HG03196 (cell line): ENCODE data around the gene GCK.

ENCODE experiments used
- ATAC-seq: cut with Tn5 transposase; IDR thresholded peaks from one replicate; pipeline ENCODE4 v1.9.1; 2021; ENCODE audit not compliant: unreplicated experiment

GCK gene

DNA sequence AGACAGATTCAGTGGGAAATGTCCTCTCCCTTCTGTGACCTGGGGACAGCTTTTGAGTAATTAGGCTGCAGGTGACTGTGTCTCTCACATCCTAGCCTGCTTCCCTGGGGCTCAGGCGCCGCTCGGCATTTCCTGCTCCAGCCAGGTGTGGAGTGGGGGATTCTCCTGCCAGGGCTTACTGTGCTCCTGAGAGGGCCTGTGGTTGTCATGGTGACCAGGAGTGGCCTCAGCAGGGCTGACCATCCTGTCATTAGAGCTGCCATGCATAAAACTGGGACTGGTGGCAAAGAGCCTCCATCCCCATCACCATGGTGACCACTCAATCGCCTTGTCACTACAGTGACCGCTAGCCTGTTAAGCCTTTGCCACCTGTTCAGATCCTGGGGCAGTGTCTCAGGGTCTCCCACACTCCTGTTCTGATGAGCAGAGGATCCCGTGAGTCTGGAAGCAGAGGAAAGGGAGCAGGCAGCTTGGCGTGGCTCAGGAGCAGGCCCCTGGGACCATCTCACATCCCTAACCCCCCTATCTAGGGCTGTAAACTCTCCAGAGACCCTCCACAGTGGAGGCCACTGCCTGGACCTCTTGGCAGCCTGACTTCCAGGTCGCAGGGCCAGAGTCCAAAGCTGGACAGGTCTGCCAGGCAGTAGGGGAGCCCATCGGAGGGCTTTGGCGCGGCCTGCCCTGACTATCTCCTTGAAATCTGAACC lies at the start of gene GCK:
GCK (minus strand) TSS at position 154 of the 707 bp plus-strand sequence. CDS start 486 bp downstream, outside the sequence.
- ATAC-seq, result no peak

DNA sequence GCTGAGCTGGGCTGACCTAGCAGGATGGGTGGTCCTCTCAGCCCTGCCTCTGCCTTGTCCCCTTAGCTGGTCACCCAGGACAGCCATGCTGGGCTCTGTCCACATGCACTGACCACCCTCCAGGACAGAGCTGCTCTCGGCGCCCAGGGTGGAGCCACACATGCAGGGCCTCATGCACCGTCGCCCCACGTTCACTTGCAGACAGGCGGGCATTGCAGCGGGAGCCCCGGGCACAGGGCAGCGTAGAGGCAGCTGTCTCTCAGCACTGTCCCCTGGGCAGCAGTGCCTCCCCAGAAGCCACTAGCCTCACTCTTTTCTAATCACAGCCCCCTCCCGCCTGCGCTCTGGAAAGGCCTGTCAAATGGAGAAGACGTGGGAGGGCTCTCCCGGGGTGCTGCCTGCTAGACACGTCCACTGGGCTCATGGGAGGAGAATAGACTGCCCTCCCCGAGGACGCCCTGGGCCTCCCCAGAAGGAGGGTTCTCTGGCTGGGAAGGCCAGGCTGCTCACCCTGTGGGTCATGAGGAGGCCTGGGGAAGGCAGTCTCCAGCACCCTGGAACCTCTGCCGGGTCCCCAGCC lies 49.0 kb upstream of the GCK start:
- no peak for ATAC-seq

DNA sequence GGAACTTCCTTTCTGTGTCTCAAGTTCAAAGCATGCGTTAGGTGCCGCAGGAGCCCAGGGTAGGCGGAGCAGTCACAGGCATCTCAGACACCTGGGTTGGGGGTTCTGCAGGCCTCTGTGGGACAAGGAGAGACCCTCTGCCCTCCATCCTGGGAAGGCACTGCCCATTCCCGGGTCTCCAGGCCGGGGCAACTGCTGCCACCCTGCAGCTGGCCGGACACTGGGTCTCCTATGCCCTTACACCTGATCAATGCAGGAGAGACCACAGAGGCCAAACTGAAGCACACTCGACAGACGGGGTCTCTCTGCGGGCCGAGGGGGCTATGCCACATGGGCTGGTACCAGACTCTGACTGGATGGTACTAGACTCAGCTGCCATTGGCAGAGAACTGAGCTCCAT lies 48.5 kb upstream of the GCK start:
- ATAC-seq, result no peak

GRCh38 chr7:44236333-44236728 lies 47.1 kb upstream of the GCK start:
- ATAC-seq, result no peak

DNA sequence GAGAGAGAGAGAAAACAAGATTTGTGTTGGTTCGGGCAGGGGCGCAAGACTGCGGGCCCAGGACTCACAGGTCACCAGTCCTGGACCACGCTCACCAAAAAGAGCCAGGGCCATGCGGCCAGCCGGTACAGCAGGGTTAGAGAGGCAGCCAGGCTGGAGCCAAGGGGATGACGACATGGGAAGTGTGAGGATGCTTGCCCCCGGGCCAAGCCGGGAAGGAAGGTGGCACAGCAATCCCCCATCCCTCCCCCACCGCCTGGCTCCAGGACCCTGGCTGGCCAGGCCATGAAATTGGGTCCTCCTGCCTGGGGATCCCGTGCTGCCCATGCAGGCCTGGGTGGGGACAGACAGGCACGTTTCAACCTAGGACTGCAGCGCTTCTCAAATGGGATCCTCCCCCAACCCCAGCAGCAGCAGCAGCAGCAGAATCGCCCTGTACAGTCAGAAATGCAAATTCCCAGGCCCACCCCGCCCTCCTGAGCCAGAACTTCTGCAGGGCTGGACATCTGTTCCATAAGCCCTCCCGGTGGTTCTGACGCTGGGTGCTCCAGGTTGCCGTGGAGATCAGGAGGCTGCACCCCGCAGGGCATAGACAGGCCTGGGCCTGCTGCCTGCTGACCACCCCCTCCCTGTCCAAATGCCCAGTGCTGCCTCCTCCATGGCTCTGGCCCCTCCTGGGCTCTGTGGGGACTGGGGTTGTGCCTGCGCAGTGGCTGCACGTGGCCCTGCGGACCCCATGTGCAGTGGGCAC lies 46.5 kb upstream of the GCK start:
- no peak for ATAC-seq

DNA sequence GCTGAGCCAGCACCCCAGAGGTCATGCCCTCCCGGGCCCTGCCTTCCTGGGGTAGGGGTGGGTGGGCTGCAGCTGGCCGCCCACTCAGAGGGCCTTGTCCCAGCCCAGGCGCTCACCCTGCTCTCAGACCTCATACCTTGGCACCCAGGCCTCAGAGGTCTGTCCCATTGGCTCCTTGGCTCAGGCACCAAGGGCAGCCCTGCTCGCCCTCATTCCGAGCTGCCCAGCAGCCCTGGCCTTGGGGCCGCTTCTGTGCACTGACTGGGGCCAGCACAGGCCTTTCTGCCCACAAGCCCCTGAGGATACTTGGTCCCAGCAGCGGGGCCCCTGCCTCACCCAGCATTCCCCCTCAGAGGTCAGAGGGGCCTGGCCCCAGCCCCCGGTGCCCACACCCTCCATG lies 45.8 kb upstream of the GCK start:
- no peak for ATAC-seq

DNA sequence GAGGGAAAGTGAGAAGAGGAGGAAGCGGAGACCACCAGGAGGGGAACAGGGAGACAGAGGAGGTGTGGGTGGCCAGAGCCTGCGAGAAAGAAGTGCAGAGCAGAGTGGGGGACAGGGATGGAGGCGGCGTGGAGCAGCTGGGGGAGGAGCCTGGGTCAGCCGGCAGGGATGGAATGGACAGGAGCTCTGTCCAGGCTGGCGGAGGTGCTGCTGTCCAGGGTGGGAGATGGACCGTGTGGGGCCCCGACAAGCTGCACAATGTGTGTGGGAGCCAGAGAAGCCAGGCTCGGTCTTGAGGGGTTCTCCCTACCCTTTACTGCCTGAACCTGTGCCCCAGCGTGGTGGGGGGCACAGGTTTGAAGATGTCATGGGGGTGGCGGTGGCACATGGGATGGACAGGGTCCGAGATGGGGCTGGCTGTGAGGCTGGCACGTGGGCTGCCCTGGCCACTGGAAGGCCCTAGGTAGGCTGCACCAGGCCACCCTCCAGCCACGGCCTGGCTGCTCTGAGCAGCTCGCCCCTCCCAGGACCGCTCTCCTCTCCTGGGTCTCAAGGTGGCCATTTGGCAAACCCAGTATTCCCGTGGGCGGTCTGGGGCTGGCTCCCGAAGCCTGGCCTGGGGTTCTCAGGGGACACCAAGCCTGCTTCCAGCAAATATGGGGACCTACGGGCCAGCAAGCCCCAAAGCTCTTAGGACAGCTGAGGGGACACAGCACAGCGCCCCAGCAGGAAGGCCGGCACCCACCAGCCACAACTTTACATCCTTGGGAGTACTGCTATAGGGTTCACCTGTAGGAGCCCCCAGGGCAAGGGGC lies 43.9 kb upstream of the GCK start:
- no peak for ATAC-seq

- ATAC-seq, result no peak
Observed at GRCh38 chr7:44232396-44232795, 43.2 kb upstream of the GCK start.

DNA sequence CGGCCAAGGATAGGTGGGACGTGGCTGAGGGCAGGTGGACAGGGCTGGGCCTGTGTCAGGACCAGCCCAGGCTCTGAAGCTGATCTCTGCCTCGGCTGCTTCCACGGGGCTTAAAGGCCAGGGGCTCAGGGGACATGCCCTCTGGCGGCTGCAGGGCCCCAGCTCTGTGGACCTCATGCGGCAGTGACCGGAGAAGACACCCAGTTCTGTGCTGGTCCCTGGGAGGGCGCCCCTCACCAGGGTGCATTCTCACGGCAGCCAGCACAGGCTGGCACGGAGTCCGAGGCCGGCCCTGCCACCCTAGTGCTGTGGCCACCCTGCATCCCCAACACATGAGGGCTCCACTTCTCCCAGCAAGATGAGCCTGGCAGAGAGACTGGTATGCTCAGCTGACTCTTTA lies 41.8 kb upstream of the GCK start:
- no peak for ATAC-seq

DNA sequence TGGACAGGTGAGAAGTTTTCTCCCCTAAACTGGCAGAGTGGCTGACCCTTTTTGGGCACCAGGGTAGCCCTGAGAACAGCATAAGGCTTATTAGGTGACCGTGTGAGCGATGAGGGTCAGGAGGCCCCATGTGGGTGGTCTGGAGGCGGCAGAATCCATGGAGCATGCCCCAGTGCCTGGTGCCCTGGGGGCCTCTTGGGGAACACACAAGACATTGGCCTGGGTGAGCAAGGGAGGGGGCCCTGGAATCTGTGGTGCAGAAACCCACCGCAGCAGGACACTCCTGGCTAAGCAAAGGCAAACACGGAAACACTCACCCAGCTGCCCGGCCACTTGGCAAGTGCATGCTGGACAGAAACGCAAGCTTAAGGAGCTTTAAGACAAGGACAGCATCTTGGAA lies 41.0 kb upstream of the GCK start:
- no peak for ATAC-seq

DNA sequence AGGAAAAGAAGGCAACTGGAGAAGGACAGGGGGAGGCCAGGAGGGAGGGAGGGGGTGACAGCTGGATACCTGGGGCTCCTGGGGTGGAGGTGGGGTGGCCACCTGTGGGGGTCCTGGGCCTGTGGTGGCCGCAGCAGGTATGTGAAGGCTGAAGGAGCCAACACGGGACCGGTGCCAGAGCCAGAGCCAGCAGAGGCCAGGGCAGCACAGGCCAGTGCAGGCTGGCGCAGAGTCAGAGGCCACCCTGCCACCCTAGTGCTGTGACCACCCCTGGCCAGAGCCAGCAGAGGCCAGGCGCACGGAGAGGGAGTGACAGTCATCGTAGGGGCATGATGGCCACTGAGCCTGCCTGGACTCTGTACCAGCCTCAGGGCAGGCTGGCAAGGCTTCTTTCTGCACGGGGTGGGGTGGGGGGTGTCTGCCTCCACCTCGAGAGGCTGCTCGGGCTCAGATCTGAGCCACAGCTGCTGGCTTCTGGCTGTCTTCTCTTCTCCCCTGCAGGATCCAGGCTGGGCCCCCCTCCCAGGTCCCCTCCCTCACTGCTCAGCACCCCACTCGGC lies 40.4 kb upstream of the GCK start:
- ATAC-seq, result no peak

DNA sequence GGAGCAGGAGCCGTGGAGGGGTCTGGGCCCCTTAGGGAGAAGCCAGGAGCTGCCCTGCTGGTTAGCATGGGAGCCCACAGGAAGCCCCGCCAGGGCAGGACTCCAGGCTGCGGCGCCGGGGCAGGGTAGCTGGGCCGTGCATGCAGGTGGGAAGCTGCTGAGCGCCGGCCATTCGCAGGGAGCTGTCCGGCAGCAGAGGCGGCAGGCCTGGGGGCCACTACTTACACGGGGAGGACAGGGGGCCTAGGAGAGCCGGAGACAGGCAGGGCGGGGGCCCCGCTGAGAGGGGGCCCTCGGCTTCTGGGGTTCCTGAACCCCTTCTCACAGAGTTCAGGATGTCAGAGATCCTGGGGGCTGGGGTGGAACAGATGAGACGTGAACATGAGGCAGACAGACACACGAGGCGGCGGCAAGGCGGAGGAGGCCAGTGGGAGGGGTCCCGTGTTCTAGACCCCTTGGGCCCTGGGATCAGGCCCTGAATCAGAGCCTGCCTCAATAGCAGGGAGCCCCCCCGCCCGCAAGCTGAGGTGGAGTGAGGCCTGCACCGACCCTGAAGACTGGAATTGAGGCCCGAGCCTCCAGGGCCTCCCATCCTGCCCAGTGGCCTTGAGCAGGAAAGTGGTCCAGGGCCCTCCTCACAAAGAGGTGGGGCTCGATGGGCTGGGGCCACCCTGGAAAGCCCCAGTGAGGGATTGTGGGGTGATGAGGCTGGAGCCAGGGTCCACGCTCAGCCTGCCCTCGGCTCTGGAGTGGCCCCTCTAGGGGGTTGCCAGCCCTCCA lies 39.5 kb upstream of the GCK start:
- no peak for ATAC-seq

DNA sequence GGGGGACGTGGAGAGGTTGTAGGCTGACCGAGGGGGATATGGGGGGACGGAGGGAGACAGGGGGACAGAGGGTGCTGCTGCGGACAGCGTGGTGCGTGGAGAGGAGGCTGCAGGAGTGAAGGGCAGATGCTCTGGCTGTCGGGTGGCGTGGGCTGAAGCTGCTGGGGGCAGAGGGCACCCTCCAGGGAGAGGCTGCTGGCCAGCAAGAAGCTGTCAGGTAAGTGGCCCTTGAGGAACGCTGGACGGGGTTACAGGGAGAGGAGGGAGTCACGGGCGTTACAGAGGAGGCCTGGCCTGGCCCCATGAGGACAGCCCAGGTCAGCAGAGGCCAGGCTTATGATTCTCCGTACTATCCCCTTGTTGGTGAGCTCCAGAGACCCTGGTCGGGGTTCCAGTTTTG lies 38.7 kb upstream of the GCK start:
- no peak for ATAC-seq

GRCh38 chr7:44226396-44226753 lies 37.1 kb upstream of the GCK start:
- no peak for ATAC-seq

DNA sequence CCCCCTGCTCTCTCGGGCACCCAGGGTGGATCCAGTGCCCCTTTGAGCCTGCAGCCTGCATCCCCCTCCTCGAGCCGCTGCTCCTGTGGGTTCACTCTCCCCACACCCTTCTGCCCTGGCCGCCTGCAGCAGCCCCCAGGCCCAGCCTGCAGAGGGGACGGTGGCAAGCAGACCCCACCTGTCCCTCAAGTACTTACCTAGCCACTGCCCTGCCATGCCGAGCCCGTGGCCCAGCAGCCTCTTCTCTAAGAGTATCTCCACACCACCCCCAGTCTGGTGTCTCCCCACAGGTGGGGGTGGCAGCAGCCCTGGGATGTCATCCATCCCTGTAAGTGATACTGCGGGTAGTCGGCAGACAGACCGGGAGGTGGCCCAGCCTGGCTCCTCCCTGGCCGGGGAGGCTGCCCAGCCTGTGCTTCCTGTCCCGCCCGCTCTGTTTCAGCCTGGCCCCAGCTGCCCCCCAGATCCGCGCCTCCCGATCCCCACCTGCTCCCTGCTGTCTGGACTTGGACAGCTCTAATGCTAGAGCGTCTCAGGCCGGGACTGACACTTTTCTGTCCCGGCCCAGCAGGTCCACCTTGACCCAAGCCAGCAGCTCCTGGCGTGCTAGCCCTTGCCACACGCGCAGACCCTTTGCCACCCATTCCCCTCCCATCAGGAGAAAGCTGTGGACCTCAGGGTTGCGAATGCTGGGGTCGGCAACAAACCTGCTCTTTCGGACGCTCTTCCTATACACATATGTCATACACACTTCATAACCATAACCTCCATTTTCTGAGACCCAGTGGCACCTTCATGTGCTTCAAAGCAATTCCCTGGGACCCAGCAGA lies 36.5 kb upstream of the GCK start:
- ATAC-seq, result no peak

GRCh38 chr7:44224974-44225565 lies 35.8 kb upstream of the GCK start:
- no peak for ATAC-seq

DNA sequence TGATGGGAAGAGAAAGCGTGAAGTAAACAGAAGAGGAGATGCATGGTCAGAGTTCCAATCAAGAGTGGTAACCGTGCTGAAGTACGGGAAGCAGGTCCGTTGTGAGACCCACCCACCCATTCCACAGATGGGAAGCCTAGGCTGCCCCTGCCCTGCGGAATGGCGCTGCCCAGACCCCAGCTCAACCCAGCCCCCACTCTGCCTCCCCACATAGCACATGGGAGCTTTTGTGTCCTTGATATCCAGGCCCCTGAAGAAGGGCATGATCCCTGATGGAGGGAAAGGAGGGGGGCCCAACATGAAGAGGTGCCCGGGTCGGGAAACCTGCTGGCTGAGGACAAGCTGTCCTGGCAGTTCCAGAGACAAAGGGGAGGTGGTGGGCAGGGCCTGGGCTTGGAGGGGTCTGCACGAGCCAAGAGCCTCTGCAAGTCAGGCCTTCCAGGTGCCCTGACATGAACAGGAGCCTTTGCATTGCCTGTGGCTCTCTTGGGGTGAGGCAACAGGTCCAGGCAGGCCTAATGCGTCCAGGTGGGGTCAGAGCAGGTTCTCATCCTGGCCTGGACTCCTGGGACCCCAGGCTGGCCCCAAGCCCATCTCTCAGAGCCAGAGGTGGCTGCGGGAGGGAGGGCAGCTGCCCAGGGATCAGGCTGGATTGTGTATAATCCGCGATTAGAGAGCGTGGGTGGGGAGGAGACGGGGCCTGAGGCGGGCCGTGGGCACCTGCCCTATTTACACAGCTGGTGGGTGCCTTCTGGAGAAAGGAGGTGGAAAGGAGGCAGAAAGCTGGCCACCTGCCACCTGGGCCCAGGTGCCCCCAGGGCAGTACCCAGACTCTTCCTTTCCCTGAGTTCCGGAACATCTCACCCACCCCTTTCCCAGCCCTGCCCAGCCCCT lies 35.1 kb upstream of the GCK start:
- ATAC-seq, result no peak

- no peak for ATAC-seq
Observed at GRCh38 chr7:44223362-44224079, 34.3 kb upstream of the GCK start.
